CD4-positive, CD25-positive, alpha-beta regulatory T cell (primary cell): ENCODE measurements around the gene ACTN4. TPM values are rescaled to one million over a fixed set of nuclear protein-coding genes. Genes with fewer than 3 reads are reported as not detected.

ENCODE experiments used
- ATAC-seq, 2 donors: fragments of 150-1000 bp; cut with Tn5 transposase; one replicate each; pipeline ENCODE4 v1.10.0; 2021; ENCODE audit warnings: low read depth in 2 of 2, moderate number of reproducible peaks in 2 of 2, moderate library complexity in 1 of 2
- DNase-seq, 3 donors: peaks; one replicate each; pipeline versions ENCODE4 v3.0.0 to v3.0.0-alpha.2; 2012 to 2022; ENCODE audit warnings: mixed read lengths in 1 of 3
- H3K27ac ChIP-seq: one replicate; pipeline ENCODE4 v1.7.0; 2013; ENCODE audit warnings: mild to moderate bottlenecking, low read length; ENCODE audit not compliant: insufficient read depth, poor library complexity, severe bottlenecking
- H3K27me3 ChIP-seq: one replicate; pipeline ENCODE4 v1.7.0; 2013; ENCODE audit warnings: low read length; ENCODE audit not compliant: control insufficient read depth, insufficient read depth
- H3K36me3 ChIP-seq: one replicate; pipeline ENCODE4 v1.7.0; 2013; ENCODE audit warnings: mild to moderate bottlenecking, low read length, moderate library complexity; ENCODE audit not compliant: control insufficient read depth, insufficient read depth
- H3K4me1 ChIP-seq: 2 replicates; pipeline ENCODE4 v1.7.0; 2013; ENCODE audit warnings: mild to moderate bottlenecking, low read length; ENCODE audit not compliant: insufficient read depth, control insufficient read depth, poor library complexity, severe bottlenecking
- H3K4me3 ChIP-seq: one replicate; pipeline ENCODE4 v1.7.0; 2013; ENCODE audit warnings: low read depth, mild to moderate bottlenecking, low read length, moderate library complexity
- H3K9me3 ChIP-seq, 2 experiments: 1 replicate in 1 of 2; 2 replicates in 1 of 2; pipeline ENCODE4 v1.7.0; 2013; ENCODE audit warnings: low read length in 2 of 2, mild to moderate bottlenecking in 1 of 2, moderate library complexity in 1 of 2; ENCODE audit not compliant: control insufficient read depth in 2 of 2
- H3K27ac Mint-ChIP-seq, 3 donors: one replicate each; pipeline ENCODE4 v1.8.0; 2020 to 2022; ENCODE audit warnings: mild to moderate bottlenecking in 3 of 3, mixed read lengths in 3 of 3, moderate library complexity in 2 of 3
- H3K27me3 Mint-ChIP-seq: one replicate; pipeline ENCODE4 v1.8.0; 2022; ENCODE audit warnings: mild to moderate bottlenecking, mixed read lengths
- H3K36me3 Mint-ChIP-seq: one replicate; pipeline ENCODE4 v1.8.0; 2020; ENCODE audit warnings: mixed read lengths
- H3K4me1 Mint-ChIP-seq, 4 donors: one replicate each; pipeline ENCODE4 v1.8.0; 2020 to 2022; ENCODE audit warnings: mixed read lengths in 4 of 4, mild to moderate bottlenecking in 1 of 4
- H3K4me3 Mint-ChIP-seq, 4 donors: one replicate each; pipeline ENCODE4 v1.8.0; 2020 to 2022; ENCODE audit warnings: mild to moderate bottlenecking in 4 of 4, mixed read lengths in 4 of 4, moderate library complexity in 3 of 4
- H3K9me3 Mint-ChIP-seq, 7 donors: one replicate each; pipeline ENCODE4 v1.8.0; 2020 to 2022; ENCODE audit warnings: mixed read lengths in 7 of 7, mild to moderate bottlenecking in 3 of 7, moderate library complexity in 2 of 7
- polyA plus RNA-seq, 4 donors: library from polyadenylated mRNA; unstranded; fragments of 300-500 nt; fragmentation: Illumina TruSeq; gene quantifications; one replicate each; pipeline ENCODE4 v1.2.3, GENCODE V29; 2021
- total RNA-seq: library from RNA; stranded (reverse); gene quantifications from one replicate; pipeline ENCODE4 v1.2.3, GENCODE V29; 2022

ACTN4 gene
- total and polyA plus RNA-seq, 5 donors from 2014 or later: 11.2 to 323 (median 20.2) TPM

GRCh38 chr19:38709119-38709518 is 61.7 kb downstream of the ACTN4 start:
- Mint-ChIP-seq H3K9me3 (peaks cover 0 to 1% (median 0%) of the 10 kb centered on the region in 7 donors), H3K36me3 (peaks cover 23% of the 10 kb centered on the region), H3K27me3 (no peaks in the 10 kb centered on the region), H3K4me3 (no peak overlapping the region), H3K4me1 (peaks cover 0 to 5% (median under 1%) of the 10 kb centered on the region in 4 donors), H3K27ac (no peak overlapping the region)
- H3K27me3 ChIP-seq: no peaks in the 10 kb centered on the region
- no peaks in the 10 kb centered on the region for H3K9me3 ChIP-seq
- DNase-seq: no peak
- peaks cover 97% of the 10 kb centered on the region for H3K36me3 ChIP-seq
- ATAC-seq: no peak
- no peak overlapping the region for H3K27ac ChIP-seq
- no peaks in the 10 kb centered on the region for H3K4me1 ChIP-seq
- H3K4me3 ChIP-seq: no peak overlapping the region

- Mint-ChIP-seq H3K4me3 (no peak overlapping the region), H3K36me3 (peaks cover 19% of the 10 kb centered on the region), H3K4me1 (peaks cover 0 to 2% (median 0%) of the 10 kb centered on the region in 4 donors), H3K27me3 (no peaks in the 10 kb centered on the region), H3K9me3 (peaks cover 0 to 1% (median 0%) of the 10 kb centered on the region in 7 donors), H3K27ac (peak overlapping the region; percentile 48 to 90 (median 49))
- no peaks in the 10 kb centered on the region for H3K27me3 ChIP-seq
- ATAC-seq (no peak), DNase-seq (no peak)
- no peaks in the 10 kb centered on the region for H3K4me1 ChIP-seq
- H3K27ac ChIP-seq: no peak overlapping the region
- H3K9me3 ChIP-seq: no peaks in the 10 kb centered on the region
- peaks cover 97% of the 10 kb centered on the region for H3K36me3 ChIP-seq
- H3K4me3 ChIP-seq: no peak overlapping the region
Measured at GRCh38 chr19:38709671-38710415, 62.4 kb downstream of the ACTN4 start.

- Histone ChIP-seq H3K4me1 (no peaks in the 10 kb centered on the region), H3K27ac (no peak overlapping the region), H3K4me3 (no peak overlapping the region), H3K9me3 (no peaks in the 10 kb centered on the region), H3K36me3 (peaks cover 94% of the 10 kb centered on the region), H3K27me3 (no peaks in the 10 kb centered on the region)
- H3K36me3 Mint-ChIP-seq: peaks cover 19% of the 10 kb centered on the region
- DNase-seq: no peak
- no peaks in the 10 kb centered on the region for H3K27me3 Mint-ChIP-seq
- peaks cover 0 to 1% (median 0%) of the 10 kb centered on the region in 7 donors for H3K9me3 Mint-ChIP-seq
- peaks cover 0 to 2% (median 0%) of the 10 kb centered on the region in 4 donors for H3K4me1 Mint-ChIP-seq
- H3K27ac Mint-ChIP-seq: peak overlapping the region in 2 of 3 donors; percentile 49 to 90
- H3K4me3 Mint-ChIP-seq: no peak overlapping the region
- no peak for ATAC-seq
Measured at GRCh38 chr19:38710416-38710702, 62.9 kb downstream of the ACTN4 start.

DNA sequence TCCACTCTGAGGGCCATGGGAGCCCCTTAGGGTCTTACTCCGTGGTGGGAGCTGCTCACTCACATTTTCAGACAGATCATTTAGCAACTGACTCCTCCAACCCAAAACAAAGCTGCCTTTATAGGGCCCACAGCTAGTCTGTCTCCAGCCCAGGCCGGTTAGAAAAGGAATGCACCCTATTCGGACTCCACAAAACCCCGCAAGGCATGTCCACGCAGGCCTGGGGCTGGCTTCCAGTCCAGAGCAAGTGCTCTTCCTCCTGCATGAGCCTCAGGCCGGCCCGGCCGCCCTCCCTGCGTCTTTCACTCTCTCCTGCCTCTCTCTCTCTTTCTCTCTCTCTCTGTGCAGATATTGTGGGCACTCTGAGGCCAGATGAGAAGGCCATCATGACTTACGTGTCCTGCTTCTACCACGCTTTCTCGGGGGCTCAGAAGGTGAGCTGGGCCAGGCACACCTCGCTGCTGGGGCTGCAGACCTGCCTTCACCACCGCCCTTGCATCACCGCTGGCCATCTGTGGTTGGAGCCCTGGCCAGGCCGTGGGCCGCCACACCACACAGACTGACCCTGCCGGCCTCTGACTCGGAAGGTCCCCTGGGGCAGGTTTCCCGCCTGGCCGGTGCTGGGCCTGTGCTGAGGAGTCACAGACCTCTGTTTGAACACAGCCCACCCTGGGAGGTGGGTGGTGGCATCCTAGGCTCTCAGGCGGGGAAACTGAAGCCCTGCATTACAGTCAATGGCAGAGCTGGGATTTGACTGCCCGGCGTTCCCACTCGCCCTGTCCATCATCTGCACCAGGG is 63.7 kb downstream of the ACTN4 start:
- peak overlapping the region in 1 of 3 donors; percentile 49 for H3K27ac Mint-ChIP-seq
- H3K9me3 Mint-ChIP-seq: peaks cover 0 to 1% (median 0%) of the 10 kb centered on the region in 7 donors
- DNase-seq (no peak), ATAC-seq (no peak)
- no peak overlapping the region for H3K4me3 Mint-ChIP-seq
- no peaks in the 10 kb centered on the region for H3K27me3 ChIP-seq
- H3K36me3 ChIP-seq: peaks cover 91% of the 10 kb centered on the region
- peaks cover 15% of the 10 kb centered on the region for H3K36me3 Mint-ChIP-seq
- H3K4me1 Mint-ChIP-seq: no peaks in the 10 kb centered on the region
- H3K9me3 ChIP-seq: no peaks in the 10 kb centered on the region
- no peaks in the 10 kb centered on the region for H3K27me3 Mint-ChIP-seq
- no peaks in the 10 kb centered on the region for H3K4me1 ChIP-seq
- H3K27ac ChIP-seq: no peak overlapping the region
- H3K4me3 ChIP-seq: no peak overlapping the region

GRCh38 chr19:38711726-38712153 is 64.3 kb downstream of the ACTN4 start:
- H3K4me1 ChIP-seq: no peaks in the 10 kb centered on the region
- no peak overlapping the region for H3K4me3 ChIP-seq
- peaks cover 16% of the 10 kb centered on the region for H3K36me3 Mint-ChIP-seq
- H3K9me3 Mint-ChIP-seq: no peaks in the 10 kb centered on the region
- H3K27me3 Mint-ChIP-seq: no peaks in the 10 kb centered on the region
- peaks cover 92% of the 10 kb centered on the region for H3K36me3 ChIP-seq
- DNase-seq (no peak), ATAC-seq (no peak)
- no peaks in the 10 kb centered on the region for H3K9me3 ChIP-seq
- H3K27ac Mint-ChIP-seq: no peak overlapping the region
- H3K27ac ChIP-seq: no peak overlapping the region
- no peaks in the 10 kb centered on the region for H3K4me1 Mint-ChIP-seq
- H3K4me3 Mint-ChIP-seq: no peak overlapping the region
- H3K27me3 ChIP-seq: no peaks in the 10 kb centered on the region

GRCh38 chr19:38712161-38712748 is 64.8 kb downstream of the ACTN4 start:
- peaks cover 91% of the 10 kb centered on the region for H3K36me3 ChIP-seq
- H3K27me3 Mint-ChIP-seq: no peaks in the 10 kb centered on the region
- H3K27me3 ChIP-seq: no peaks in the 10 kb centered on the region
- no peak overlapping the region for H3K27ac ChIP-seq
- DNase-seq (no peak), ATAC-seq (no peak)
- no peaks in the 10 kb centered on the region for H3K9me3 ChIP-seq
- no peaks in the 10 kb centered on the region for H3K4me1 Mint-ChIP-seq
- H3K4me1 ChIP-seq: no peaks in the 10 kb centered on the region
- H3K4me3 ChIP-seq: no peak overlapping the region
- H3K4me3 Mint-ChIP-seq: no peak overlapping the region
- no peaks in the 10 kb centered on the region for H3K9me3 Mint-ChIP-seq
- H3K36me3 Mint-ChIP-seq: peaks cover 16% of the 10 kb centered on the region
- no peak overlapping the region for H3K27ac Mint-ChIP-seq

DNA sequence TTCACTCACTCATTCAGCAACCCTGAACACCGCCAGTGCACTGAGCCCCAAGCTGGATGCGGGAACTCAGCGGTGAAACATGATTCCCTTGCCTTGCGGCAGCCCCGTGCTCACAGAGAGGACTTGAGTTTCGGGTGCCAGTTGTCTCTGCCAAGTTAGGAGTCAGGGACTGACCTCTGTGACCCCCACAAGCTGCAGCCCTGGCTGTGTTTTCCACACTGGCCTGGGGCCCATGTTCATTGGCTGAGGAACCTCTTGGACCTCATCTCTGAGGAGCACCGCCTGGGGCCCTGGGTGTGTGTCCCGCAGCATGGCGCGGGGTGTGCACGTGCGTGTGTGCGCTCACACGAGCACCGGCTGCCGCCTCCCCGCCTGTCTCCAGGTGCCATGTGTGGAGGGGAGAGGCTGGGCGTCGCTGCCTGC is 65.8 kb downstream of the ACTN4 start:
- Histone ChIP-seq H3K27me3 (no peaks in the 10 kb centered on the region), H3K27ac (no peak overlapping the region), H3K36me3 (peaks cover 90% of the 10 kb centered on the region), H3K4me3 (no peak overlapping the region), H3K9me3 (no peaks in the 10 kb centered on the region), H3K4me1 (no peaks in the 10 kb centered on the region)
- H3K36me3 Mint-ChIP-seq: peaks cover 16% of the 10 kb centered on the region
- DNase-seq (no peak), ATAC-seq (no peak)
- no peaks in the 10 kb centered on the region for H3K4me1 Mint-ChIP-seq
- H3K27me3 Mint-ChIP-seq: no peaks in the 10 kb centered on the region
- H3K4me3 Mint-ChIP-seq: no peak overlapping the region
- peak overlapping the region; percentile 15 to 62 (median 48) for H3K27ac Mint-ChIP-seq
- H3K9me3 Mint-ChIP-seq: no peaks in the 10 kb centered on the region
